ENCODE data around the gene KRTAP5-8.
A peak's percentile ranks its signal among the peaks of the same experiment; 100 is the strongest.
"Not testable (repeated sequence)": the region's sequence is repeated elsewhere in the genome, so short reads cannot be mapped to it uniquely, and the experiment has no call there.

Gene KRTAP5-8

DNA sequence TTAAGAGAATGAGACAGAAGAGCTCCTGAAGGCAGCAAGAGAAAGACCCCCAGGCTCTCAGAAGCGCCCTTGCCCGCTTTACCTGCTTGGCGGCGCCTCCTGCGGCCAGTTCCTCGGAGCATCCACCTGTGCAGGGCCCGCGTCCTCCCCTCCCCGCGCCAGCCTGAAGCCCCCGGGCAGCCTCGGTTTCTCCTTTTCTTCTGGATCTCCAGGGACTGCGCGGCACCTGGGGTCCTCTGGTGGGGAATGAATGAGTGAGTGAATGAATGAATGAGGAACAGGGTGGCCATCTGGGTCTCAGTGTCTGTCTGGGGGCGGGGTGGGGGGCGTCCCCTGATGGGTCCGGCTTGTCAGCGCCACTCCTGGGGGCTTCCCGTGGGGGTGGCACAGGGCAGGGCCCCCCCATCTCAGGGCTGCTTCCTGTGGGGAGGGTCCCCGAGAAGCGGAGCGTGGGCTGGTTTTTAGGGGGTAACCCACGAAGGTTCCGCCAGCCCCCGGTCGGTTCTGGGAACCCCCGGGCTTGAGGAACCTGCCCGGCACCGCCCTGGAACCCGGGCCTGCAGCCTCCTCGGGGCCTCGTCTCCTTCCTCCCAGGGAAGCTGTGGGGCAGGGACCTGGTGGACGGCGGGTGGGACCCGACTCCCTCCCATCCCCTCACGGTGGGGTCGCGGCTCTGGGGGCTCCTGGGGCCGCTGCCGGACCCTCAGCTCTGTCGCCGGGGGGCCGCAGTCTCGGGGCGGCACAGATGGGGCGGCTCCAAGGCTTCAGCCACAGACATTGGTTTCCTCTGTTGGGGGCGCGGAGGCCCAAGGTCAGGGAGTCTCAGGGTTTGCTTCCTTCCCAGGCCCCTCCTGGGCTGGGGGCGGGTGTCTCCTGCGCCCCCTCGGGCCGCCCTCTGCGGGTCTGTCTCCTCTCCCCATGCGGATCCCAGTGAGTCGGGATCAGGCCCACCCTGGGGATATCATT lies 19.0 kb upstream of the KRTAP5-8 start:
- no peak for DNase-seq

DNA sequence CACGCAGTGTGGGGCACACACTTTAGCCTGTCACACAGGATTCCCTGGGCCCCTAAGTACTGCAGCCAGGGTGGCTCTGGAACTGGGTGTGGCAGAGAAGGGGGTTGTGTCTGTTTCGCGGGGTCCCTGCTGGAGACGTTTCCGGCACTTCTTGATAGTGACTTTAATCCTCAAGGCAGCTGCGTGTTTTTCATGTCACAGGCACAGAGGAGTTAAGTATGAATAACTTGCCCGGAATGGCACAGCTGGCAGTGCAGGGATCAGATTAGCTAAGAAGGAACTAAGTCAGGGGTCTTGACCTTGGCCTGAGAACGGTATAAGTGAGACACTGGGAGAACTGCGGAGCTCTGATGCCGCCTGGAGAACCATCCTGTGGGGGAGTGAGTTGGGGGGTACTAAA lies 18.3 kb upstream of the KRTAP5-8 start:
- DNase-seq, result no peak

DNA sequence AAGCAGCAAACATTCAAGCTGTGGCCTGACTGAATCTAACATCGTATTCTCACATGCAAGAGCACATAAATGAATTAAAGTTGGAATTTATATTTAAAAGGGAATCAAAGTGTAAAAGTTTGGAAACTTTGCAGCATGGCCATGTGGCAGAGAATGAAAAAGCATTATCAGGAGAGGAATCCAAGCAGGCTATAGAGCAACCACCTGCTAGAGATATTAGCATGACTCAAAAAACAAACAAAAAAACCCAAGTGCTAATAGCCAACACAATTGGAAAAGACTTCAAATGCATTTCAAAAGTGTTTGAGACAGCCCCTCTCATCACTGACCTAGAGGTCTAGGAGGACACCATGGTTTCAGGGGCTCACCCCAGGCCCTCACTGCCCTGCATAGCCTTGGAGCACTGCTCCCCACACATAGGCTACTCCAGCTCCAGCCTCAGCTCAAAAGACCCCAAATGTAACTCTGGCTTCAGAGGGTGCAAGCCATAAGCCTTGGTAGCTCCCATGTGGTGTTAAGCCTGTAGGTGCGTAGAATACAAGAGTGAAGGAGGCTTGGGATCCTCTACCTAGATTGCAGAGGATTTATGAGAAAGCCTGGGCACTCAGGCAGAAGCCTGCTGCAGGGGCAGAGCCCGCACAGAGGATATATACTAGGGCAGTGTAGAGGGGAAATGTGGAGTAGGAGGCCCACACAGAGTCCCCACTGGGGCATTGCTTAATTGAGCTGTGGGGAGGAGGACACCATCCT lies 12.5 kb upstream of the KRTAP5-8 start:
- no peak for DNase-seq

DNA sequence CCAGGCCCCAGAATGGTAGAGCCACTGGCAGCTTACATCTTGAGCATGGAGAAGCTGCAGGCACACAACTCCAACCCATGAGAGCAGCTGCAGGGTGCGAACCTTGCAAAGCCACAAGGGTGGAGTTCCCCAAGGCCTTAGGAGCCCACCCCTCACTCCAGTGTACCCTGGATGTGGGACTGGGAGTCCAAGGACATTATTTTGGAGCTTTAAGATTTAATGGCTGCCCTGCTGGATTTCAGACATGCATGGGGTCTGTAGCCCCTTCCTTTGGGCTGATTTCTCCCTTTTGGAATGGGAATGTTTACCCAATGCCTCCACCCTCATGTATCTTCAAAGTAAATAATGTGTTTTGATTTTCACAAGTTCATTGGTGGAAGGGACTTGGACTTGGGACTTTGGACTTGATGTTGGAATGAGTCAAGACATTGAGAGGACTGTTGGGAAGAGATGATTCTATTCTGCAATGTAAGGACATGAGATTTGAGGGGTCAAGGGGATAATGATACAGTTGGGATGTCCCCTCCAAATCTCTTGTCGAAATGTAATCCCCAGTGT lies 11.8 kb upstream of the KRTAP5-8 start:
- no peak for DNase-seq

DNA sequence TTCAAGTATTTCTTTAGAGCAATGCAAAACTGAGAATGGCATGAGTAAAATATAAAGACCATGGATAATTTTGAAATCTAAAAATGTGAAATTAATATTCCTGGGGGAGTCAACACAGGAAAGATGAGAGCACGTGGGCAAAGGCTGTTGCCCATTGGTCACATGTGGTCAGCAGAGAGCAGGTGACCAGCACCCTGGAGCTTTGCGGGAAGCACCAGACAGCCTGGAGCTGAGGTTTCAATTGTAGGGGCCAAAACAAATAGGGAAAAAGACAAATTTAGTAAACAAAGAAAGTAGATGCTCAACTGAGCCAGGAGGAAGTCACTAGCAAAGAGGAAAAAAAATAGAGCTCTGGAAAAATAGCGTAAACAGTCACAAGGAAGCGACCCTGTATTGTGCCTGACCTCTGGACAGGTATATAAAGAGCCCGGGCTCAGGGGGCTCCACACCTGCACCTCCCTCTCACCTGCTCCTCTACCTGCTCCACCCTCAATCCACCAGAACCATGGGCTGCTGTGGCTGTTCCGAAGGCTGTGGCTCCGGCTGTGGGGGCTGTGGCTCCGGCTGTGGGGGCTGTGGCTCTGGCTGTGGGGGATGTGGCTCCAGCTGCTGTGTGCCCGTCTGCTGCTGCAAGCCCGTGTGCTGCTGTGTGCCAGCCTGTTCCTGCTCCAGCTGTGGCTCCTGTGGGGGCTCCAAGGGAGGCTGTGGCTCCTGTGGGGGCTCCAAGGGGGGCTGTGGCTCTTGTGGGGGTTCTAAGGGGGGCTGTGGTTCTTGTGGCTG lies 10.8 kb upstream of the KRTAP5-8 start, which contains the start of gene KRTAP5-7:
Gene KRTAP5-7, plus strand, starts transcription at position 472 of the 780 bp plus-strand sequence. Its CDS starts 34 bp downstream, at position 506.
- DNase-seq, result not testable (repeated sequence)

DNA sequence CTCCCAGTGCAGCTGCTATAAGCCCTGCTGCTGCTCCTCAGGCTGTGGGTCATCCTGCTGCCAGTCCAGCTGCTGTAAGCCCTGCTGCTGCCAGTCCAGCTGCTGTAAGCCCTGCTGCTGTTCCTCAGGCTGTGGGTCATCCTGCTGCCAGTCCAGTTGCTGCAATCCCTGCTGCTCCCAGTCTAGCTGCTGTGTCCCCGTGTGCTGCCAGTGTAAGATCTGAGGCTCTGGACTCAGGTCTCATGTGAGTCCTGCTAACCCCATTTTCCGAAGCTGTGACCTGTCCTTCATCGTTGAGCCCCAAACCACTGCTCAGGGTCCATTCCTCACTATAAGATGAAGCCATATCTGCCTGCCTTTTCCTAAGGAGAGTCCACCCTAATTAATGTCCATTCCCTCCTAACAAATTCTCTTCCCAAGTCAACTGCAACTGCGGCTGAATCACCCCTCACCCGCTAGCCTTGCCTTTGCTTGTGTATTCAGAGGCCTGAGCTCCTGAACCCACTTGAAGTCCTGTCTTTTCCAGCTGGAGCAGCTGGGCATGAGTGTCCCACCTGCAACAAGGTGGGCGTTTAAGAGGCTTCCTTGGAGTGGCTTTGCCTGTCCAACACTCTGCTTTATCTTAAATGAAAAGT lies 10.1 kb upstream of the KRTAP5-8 start:
- no peak for DNase-seq

DNA sequence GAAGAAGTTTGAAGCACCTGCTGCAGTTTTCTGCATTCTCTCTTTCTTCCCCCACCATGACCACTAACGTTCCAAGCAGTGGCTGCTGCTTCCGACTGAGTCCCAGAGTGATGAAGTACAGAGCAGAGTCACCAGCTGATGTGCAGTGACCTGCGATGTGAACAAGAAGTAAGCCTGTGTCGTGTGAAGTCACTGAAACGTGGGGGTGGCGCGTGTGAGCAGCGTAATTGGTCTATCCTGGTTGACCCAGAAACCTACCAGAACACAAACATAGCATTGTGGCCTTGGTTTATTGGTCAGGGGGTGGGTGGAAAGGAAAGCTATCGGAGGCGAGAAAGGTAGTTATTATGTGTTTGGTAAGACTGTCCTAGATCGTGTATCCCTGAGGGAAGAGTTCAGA lies 7.2 kb upstream of the KRTAP5-8 start:
- no peak for DNase-seq

DNA sequence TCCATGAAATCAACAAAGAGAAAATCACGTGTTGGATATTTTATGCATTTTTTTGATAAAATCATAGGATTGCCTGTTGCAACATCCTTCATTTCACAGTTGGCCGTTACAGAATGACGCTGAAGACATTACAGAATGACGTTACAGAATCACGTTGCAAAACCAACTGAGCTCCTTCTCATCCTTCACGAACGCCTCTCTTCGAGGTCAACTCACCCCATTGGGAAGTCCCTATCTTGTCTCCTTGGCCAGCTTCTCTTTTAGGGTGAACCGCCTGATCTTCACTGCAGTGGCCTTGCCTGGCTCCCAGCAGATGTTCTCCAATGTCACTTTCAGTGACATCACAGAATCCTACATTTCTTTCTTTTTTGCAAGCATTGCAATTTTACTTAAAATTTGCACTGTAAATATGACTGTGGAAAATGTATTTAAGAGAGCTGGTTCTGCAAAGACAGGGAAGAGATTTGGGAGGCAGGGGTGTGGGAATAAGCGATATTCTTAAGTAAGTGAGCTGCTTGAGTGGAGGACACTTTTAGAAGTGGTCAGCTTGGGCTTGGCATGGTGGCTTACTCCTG lies 5.7 kb upstream of the KRTAP5-8 start:
- no peak for DNase-seq

DNA sequence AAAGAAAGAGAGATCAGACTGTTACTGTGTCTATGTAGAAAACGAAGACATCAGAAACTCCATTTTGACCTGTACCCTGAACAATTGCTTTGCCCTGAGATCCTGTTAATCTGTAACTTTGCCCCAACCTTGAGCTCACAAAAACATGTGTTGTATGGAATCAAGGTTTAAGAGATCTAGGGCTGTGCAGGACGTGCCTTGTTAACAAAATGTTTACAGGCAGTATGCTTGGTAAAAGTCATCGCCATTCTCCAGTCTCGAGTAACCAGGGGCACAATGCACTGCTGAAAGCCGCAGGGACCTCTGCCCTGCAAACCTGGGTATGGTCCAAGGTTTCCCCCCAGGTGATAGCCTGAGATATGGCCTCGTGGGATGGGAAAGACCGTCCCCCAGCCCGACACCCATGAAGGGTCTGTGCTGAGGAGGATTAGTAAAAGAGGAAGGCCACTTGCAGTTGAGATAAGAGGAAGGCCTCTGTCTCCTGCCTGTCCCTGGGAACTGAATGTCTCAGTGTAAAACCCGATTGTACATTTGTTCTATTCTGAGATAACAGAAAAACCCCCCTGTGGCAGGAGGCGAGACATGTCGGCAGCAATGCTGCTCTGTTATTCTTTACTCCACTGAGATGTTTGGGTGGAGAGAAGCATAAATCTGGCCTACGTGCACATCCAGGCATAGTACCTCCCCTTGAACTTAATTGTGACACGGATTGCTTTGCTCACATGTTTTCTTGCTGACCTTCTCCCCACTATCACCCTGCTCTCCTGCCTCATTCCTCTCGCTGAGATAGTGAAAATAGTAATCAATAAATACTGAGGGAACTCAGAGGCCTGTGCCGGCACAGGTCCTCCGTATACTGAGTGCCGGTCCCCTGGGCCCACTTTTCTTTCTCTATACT lies 2.9 kb upstream of the KRTAP5-8 start:
- DNase-seq, result not testable (repeated sequence)

DNA sequence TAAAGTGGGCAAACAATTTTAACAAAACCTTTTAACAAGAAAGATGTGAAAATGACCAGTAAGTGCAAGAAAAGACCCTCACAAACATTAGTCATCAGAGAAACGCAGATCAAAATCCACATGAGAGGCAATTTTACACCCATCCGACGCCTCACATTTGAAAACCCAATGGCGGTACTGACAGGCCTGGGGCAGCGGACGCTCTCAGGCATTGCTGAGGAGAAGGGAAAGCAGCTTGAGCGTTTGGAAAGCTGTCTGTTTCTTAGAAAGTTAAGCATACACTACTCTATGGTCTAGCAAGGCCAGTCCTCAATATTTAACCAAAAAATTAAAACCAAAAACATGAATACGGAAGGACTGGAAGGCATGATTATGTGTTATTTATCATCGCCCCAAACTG lies 2.0 kb upstream of the KRTAP5-8 start:
- DNase-seq, result no peak

DNA sequence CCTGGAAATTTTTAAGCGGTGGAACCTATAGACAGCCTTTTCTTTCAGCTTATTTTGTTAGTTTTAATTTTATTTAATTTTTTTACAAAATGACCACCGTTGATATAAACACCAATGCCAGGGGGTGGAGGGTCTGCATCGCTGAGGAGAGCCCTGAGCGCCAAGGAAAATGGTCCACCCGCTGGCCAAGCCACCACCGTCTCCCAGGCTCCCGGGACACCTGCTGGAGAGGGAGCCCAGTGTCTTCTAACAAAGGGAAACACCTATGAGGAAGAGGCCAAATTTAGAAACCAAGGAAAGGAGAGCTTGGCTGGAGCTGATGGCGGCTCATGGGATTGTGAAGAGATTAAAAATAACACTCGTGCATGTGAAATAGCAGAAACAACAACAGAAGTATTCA lies 288 bp upstream of the KRTAP5-8 start:
- no peak for DNase-seq

DNA sequence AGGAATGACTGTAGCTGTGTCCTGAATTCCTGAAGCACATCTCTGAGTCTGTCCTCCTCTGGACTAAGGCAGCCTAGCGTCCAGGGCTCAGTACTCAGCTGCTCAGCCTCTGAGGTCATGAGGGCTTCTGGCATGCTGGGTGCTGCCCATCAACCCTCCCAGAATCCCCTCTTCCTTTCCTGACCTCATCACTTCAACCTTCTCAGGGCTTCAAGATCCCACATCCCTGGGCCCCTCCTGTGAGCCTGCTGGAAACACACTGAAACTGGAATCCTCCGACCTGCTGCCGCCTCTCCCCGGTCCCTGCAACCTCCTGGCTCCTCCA lies 803 bp downstream of the KRTAP5-8 start:
- DNase-seq, result no peak

DNA sequence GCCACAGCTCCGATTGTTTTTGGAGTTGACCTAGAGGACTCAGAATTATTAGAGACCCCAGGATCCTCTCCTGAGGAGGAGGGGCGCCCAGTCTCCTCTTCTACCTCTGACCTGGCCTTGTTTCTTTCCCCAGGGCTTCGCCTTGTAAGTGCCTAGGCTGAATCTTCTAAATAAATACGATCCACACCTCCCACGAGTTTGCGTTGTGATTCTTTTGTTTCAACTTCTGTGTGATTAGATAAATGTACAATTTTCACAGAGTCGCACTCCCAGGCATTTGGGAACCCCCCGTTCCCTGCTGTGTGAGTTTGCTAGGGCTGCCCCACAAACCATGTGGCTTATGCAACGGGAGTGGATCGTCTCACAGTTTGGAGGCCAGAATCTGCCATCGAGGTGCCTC lies 1.2 kb downstream of the KRTAP5-8 start:
- no peak for DNase-seq

DNA sequence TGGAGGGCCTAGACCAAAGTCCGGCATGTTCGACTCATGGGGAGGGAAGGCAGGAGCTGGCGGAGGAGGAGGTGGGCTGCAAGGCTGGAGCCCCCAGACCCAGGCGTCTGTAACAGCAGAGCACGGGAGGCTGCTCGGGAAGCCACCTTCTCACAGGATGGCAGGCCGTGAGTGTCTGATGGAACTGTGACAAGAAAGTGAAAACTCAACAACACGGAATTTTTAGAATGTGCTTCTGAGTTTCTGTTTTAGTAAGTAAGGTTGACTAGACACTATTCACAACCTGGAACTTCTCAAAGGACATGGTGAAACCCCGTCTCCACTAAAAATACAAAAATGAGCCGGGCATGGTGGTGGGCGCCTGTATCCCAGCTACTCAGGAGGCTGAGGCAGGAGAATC lies 2.1 kb downstream of the KRTAP5-8 start:
- DNase-seq, result not testable (repeated sequence)

DNA sequence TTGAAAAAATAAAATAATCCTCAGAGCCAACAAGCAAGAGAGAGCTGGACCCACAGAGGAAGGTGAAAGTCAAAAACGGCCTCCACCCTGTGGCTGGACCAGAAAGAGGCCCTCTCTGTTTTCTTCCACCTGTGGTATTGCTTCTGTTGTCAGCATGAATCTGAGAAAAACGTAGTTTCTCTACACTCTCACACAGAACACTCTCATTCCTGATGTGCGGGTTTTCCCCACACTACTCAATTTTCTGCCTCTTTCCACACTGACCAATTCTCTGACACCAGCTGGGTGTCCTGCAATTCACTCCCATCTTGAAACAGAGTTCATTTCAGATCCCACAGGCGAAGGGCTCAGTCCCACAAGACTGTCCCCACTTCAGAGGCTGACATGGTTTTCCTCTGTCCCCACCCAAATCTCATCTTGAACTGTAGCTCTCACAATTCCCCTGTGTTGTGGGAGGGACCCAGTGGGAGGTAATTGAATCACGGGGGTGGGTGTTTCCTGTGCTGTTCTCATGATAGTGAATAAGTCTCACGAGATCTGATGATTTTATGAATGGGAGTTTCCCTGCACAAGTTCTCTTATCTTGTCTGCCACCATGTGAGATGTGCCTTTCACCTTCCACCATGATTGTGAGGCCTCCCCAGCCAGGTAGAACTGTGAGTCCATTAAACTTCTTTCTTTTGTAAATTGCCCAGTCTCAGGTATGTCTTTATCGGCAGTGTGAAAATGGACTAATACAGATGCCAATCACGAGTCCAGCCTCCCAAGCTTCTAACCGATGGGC lies 2.9 kb downstream of the KRTAP5-8 start:
- DNase-seq, result not testable (repeated sequence)

DNA sequence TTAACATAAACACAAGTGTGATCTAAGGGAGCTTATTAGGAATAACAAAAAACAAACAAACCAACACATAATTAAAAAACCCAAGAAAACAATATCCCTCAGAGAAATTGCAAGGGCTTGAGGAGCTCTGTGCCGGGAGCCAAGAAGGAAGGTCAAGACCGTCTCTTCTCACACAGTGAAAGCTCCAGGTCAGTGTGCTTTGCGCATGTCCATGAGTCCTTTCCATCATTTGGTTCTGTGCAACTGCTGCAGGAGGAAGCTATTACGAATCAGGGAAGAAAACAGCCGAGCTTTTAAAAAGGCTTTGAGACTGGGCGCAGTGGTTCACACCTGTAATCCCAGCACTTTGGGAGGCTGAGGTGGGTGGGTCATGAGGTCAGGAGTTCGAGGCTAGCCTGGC lies 4.6 kb downstream of the KRTAP5-8 start:
- no peak for DNase-seq

DNA sequence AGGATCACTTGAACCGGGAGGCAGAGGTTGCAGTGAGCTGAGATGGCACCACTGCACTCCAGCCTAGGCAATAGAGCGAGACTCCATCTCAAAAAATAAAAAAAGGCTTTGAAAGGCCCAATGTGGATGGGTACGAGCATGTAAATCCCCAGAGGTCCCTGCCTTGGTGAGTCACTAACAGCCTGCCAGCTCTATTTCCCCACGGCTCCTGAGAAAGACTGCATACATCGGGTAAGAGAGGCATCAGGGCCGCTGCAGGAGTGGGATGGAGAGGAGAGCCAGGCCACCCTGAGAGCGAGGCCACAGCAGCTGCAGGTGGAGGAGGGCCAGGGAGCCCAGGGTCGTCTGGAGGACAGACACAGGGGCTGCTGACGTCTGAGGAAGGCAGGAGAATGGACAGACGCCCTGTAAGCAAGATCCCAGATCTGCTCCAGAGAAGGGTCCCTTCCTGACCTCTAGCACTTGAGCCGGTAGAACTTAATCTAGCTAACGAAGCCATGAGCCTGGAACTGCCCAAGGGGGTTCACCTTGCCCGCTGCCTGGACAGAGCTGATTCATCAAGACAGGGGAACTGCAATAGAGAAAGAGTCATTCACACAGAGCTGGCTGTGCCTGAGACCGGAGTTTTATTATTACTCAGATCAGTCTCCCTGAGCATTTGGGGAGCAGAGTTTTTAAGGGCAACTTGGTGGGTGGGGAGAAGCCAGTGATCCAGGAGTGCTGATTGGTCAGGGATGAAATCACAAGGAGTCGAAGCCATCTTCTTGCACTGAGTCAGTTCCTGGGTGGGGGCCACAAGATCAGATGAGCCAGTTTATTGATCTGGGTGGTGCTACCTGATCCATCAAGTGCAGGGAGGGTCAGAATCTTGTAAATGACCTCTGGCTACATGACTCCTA lies 5.3 kb downstream of the KRTAP5-8 start:
- DNase-seq, result no peak

DNA sequence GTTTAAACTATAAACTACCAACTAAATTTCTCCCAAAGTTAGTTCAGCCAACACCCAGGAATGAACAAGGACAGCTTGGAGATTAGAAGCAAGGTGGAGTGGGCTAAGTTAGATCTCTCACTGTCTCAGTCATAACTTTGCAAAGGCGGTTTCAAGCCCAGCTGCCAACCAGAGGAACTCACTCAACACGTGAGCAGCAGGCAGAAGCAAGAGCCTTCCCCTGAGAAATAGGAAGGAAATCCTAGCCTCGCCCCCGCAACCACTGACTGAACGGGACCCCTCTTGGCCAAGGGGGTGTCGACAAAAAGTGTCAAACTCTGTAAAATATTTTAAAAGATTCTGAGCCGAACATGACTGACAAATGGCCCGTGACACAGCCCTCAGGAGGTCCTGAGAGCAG lies 6.0 kb downstream of the KRTAP5-8 start:
- DNase-seq, result peak; percentile 34
